ENCODE results near the gene PLIN1. TPM values are rescaled to one million over a fixed set of nuclear protein-coding genes. Genes with fewer than 3 reads are reported as not detected.

The PLIN1 gene
- total and polyA plus RNA-seq, 9 of the 15 experiments (the other 6 are each of a cell fraction or from before 2014, with no cell fraction given) = not detected

- 3% methylated on average over 8 of the region's 9 CpGs for WGBS (ENCODE audit: insufficient coverage, low coverage, missing lambda C conversion rate)
- ChIA-PET POLR2A (interaction anchor here (1.1 kb wide), 1 partner anchor 9 kb away, joined by 3 read pairs; no protein-coding TSS in a partner anchor), CTCF (ENCODE audit: low intra/inter-chr PET ratio) (no interaction called here)
- Histone ChIP-seq H3K9me1 (ENCODE audit: control insufficient read depth, insufficient read depth, low read length) (no peaks in the 10 kb centered on the region), H3K36me3 (ENCODE audit: control insufficient read depth, insufficient read depth, low read length) (no peaks in the 10 kb centered on the region), H3K4me2 (ENCODE audit: insufficient read depth, low read length) (no peak overlapping the region), H2AFZ (ENCODE audit: low read depth, low read length) (no peak overlapping the region), H4K20me1 (replicated peaks; ENCODE audit: control insufficient read depth, insufficient read depth, low read length) (peaks cover 2% of the 10 kb centered on the region; the same call in 1 of the 2 replicates), H3K27me3 (ENCODE audit: control insufficient read depth in 2 of 2, insufficient read depth in 2 of 2, low read length in 2 of 2) (peaks cover 20 to 81% of the 10 kb centered on the region in 2 experiments), H3K4me1 (replicated peaks in 1 of 2; ENCODE audit: control insufficient read depth in 2 of 2, insufficient read depth in 2 of 2, low read length in 2 of 2) (peaks cover 0 to 26% of the 10 kb centered on the region in 2 experiments; a peak in 3 of 5 replicates), H3K4me3 (no peak overlapping the region), H3K9me3 (replicated peaks; ENCODE audit: control insufficient read depth, insufficient read depth, low read depth, low read length) (no peaks in the 10 kb centered on the region), H3K9ac (ENCODE audit: insufficient read depth in 1 of 2, low read depth in 2 of 2, low read length in 2 of 2) (no peak overlapping the region), H3K27ac (ENCODE audit: extremely low read depth, low read depth, low read length) (no peak overlapping the region), H3K79me2 (ENCODE audit: control insufficient read depth, insufficient read depth, low read length) (no peaks in the 10 kb centered on the region)
- intact Hi-C loops (cut with micrococcal nuclease) (no loop called here), in situ Hi-C loops (cut with MboI) (no loop called here)
- FAIRE-seq (no peak), DNase-seq (ENCODE audit: extremely low read depth in 1 of 4, low spot score in 3 of 4) (no peak), ATAC-seq (no peak)
- BruUV-seq (replicated peaks) = no TSS peak
- TF ChIP-seq ZZZ3 (IDR thresholded peaks at IDR 0.05) (no peak), ZFP1 (CRISPR knock-in tag; IDR thresholded peaks at IDR 0.05) (no peak), ETS1 (conservative IDR thresholded peaks at IDR 0.05; ENCODE audit: control insufficient read depth, low read depth, low read length) (no peak), TAF15 (IDR thresholded peaks at IDR 0.05; ENCODE audit: low read depth, low read length) (no peak), NFIX (CRISPR knock-in tag; IDR thresholded peaks at IDR 0.05; ENCODE audit: low read depth) (no peak), ZNF232 (CRISPR knock-in tag; IDR thresholded peaks at IDR 0.05) (no peak), BRD9 (IDR thresholded peaks at IDR 0.05; ENCODE audit: low read depth, partially characterized antibody) (no peak), VEZF1 (CRISPR knock-in tag; IDR thresholded peaks at IDR 0.05) (no peak), HNRNPLL (IDR thresholded peaks at IDR 0.05; ENCODE audit: low read depth, low read length, poor library complexity, severe bottlenecking) (no peak), REST (IDR thresholded peaks at IDR 0.05; ENCODE audit: borderline replicate concordance) (no peak), REST (CRISPR knock-in tag; IDR thresholded peaks at IDR 0.05; ENCODE audit: low read depth) (no peak), ILF3 (IDR thresholded peaks at IDR 0.05; ENCODE audit: borderline replicate concordance) (no peak)
Observed at GRCh38 chr15:89669309-89669865, 9.8 kb downstream of the PLIN1 start.
